DND-41 (cell line): Measurements from ENCODE around the gene KREMEN2.

Experiments
- CTCF ChIP-seq: IDR thresholded peaks from 2 replicates; pipeline ENCODE4 v1.5.1; 2012; ENCODE audit warnings: borderline replicate concordance, low read length, moderate library complexity, mild to moderate bottlenecking; ENCODE audit not compliant: poor library complexity, severe bottlenecking; ENCODE audit errors: extremely low read depth
- EZH2 ChIP-seq: IDR thresholded peaks from 3 replicates; pipeline ENCODE4 v1.6.1; 2012; ENCODE audit warnings: borderline replicate concordance, low read depth, mild to moderate bottlenecking, moderate library complexity, low read length, inconsistent platforms; ENCODE audit not compliant: severe bottlenecking

GRCh38 chr16:2979669-2980226, 15.7 kb downstream of the KREMEN2 start:
- no peak for TF ChIP-seq CTCF
- TF ChIP-seq EZH2 = no peak
